ENCODE results near the gene MRPS18B. TPM values are rescaled to one million over a fixed set of nuclear protein-coding genes. Genes with fewer than 3 reads are reported as not detected.

MRPS18B gene
- total and polyA plus RNA-seq, 2 of the 4 experiments (the other 2 are of a cell fraction) = 51.2 to 82.3 TPM

DNA sequence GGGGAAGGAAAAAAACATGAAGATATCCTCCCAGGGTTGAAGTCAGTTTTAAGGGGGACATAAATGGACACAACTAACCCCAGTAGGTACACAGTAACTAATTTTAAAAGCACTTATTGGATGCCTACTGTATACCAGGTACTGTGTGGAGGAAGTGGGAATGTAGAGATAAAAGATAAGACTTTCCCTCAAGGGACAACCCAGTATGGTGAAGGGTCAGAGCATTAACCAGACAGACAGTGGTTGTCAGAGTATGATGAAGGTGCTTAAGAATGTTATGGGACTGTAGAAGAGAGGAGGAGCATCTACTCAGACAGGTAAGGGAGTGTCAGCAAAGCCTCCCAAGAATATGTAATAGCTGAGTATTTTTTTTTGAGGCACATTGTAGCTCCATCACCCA lies 45.5 kb upstream of the MRPS18B start:
- peaks cover 5% of the 10 kb centered on the region for H3K36me3 ChIP-seq (ENCODE audit: control insufficient read depth, insufficient read depth, low read length)
- H3K27me3 ChIP-seq (ENCODE audit: control insufficient read depth, insufficient read depth, low read length) = no peaks in the 10 kb centered on the region
- in situ Hi-C loops (cut with MboI; ENCODE audit: low sequenced_read_pairs) (no loop called here), dilution Hi-C loops (cut with HindIII; ENCODE audit: low sequenced_read_pairs, unreplicated experiment) (no loop called here), intact Hi-C loops (cut with micrococcal nuclease) (no loop called here)
- peaks cover 5% of the 10 kb centered on the region; the same call in 1 of the 2 replicates for H3K9me1 ChIP-seq (ENCODE audit: insufficient read depth, low read length)
- no peak overlapping the region for H2AK9ac ChIP-seq (replicated peaks; ENCODE audit: low read depth, low read length, poor library complexity)
- ATAC-seq (ENCODE audit: low read depth) (no peak), DNase-seq (no peak)
- no peak overlapping the region for H2AFZ ChIP-seq (replicated peaks; ENCODE audit: low read length, poor library complexity)
- no peak overlapping the region; the same call in 1 of the 2 replicates for H3K4ac ChIP-seq (ENCODE audit: low read depth, low read length)
- no peak overlapping the region for H3K27ac ChIP-seq (ENCODE audit: insufficient read depth, low read length)
- peaks cover 48% of the 10 kb centered on the region for H4K20me1 ChIP-seq (ENCODE audit: insufficient read depth, low read length)
- H2AK5ac ChIP-seq (ENCODE audit: low read depth, low read length) = no peak overlapping the region
- peaks cover 3% of the 10 kb centered on the region for H3K4me1 ChIP-seq (ENCODE audit: control insufficient read depth, insufficient read depth, low read length)
- no peak for TF ChIP-seq BHLHE40 (IDR thresholded peaks at IDR 0.05; ENCODE audit: low read depth, low read length)
- no peak for TF ChIP-seq MAZ (IDR thresholded peaks at IDR 0.05; ENCODE audit: borderline replicate concordance, low read depth, low read length)
- TF ChIP-seq NFE2L2 (IDR thresholded peaks at IDR 0.05; ENCODE audit: low read depth, low read length) = no peak
- TF ChIP-seq RAD21 (IDR thresholded peaks at IDR 0.05; ENCODE audit: low read length) = no peak
- no peak for TF ChIP-seq CEBPB (IDR thresholded peaks at IDR 0.05; ENCODE audit: low read depth, low read length)
- no peak for TF ChIP-seq MAFK (IDR thresholded peaks at IDR 0.05; ENCODE audit: low read depth, low read length)
- TF ChIP-seq MXI1 (IDR thresholded peaks at IDR 0.05; ENCODE audit: borderline replicate concordance, low read depth, low read length) = no peak
- no peak for TF ChIP-seq SMC3 (IDR thresholded peaks at IDR 0.05; ENCODE audit: low read depth, low read length)
- TF ChIP-seq, protein P1, sequence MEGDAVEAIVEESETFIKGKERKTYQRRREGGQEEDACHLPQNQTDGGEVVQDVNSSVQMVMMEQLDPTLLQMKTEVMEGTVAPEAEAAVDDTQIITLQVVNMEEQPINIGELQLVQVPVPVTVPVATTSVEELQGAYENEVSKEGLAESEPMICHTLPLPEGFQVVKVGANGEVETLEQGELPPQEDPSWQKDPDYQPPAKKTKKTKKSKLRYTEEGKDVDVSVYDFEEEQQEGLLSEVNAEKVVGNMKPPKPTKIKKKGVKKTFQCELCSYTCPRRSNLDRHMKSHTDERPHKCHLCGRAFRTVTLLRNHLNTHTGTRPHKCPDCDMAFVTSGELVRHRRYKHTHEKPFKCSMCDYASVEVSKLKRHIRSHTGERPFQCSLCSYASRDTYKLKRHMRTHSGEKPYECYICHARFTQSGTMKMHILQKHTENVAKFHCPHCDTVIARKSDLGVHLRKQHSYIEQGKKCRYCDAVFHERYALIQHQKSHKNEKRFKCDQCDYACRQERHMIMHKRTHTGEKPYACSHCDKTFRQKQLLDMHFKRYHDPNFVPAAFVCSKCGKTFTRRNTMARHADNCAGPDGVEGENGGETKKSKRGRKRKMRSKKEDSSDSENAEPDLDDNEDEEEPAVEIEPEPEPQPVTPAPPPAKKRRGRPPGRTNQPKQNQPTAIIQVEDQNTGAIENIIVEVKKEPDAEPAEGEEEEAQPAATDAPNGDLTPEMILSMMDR (conservative IDR thresholded peaks at IDR 0.05; ENCODE audit: low read depth, low read length) = no peak
- no peak for TF ChIP-seq ELK1 (IDR thresholded peaks at IDR 0.05; ENCODE audit: borderline replicate concordance, low read depth, low read length)
- TF ChIP-seq, protein P2, sequence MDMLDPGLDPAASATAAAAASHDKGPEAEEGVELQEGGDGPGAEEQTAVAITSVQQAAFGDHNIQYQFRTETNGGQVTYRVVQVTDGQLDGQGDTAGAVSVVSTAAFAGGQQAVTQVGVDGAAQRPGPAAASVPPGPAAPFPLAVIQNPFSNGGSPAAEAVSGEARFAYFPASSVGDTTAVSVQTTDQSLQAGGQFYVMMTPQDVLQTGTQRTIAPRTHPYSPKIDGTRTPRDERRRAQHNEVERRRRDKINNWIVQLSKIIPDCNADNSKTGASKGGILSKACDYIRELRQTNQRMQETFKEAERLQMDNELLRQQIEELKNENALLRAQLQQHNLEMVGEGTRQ (IDR thresholded peaks at IDR 0.05; ENCODE audit: low read depth, low read length) = no peak
- TF ChIP-seq RFX5 (IDR thresholded peaks at IDR 0.05; ENCODE audit: low read depth, low read length) = no peak
- no peak for TF ChIP-seq POLR2A (IDR thresholded peaks at IDR 0.05; ENCODE audit: low read depth, low read length)
- no peak for TF ChIP-seq CHD1 (IDR thresholded peaks at IDR 0.05; ENCODE audit: low read depth, low read length)
- TF ChIP-seq RCOR1 (IDR thresholded peaks at IDR 0.05; ENCODE audit: insufficient replicate concordance, low read length) = no peak
- TF ChIP-seq FOS (IDR thresholded peaks at IDR 0.05; ENCODE audit: low read depth, low read length) = no peak
- H4K5ac ChIP-seq (ENCODE audit: low read depth, low read length) = no peak overlapping the region
- H3K56ac ChIP-seq (ENCODE audit: extremely low read depth, insufficient read depth, low read length) = peak overlapping the region; percentile 97; the same call in 1 of the 2 replicates
- H3K4me2 ChIP-seq (ENCODE audit: low read depth, low read length) = peak overlapping the region; percentile 88
- BruUV-seq (replicated peaks) = no TSS peak
- no peak overlapping the region for H4K91ac ChIP-seq (ENCODE audit: insufficient read depth, low read depth, low read length)
- no peak overlapping the region for H2BK5ac ChIP-seq (ENCODE audit: low read depth, low read length, poor library complexity, severe bottlenecking)
- H2BK120ac ChIP-seq (ENCODE audit: low read depth, low read length) = no peak overlapping the region
- H3K14ac ChIP-seq (replicated peaks; ENCODE audit: low read depth, low read length) = peak overlapping the region; percentile 99
- peak overlapping the region; percentile 74 for H3K4me3 ChIP-seq (ENCODE audit: insufficient read depth, low read depth, low read length)
- peak overlapping the region; percentile 63; the same call in 1 of the 2 replicates for H3K23ac ChIP-seq (ENCODE audit: low read depth, low read length)
- peaks cover 24 to 50% of the 10 kb centered on the region in 2 experiments for H3K79me1 ChIP-seq (ENCODE audit: low read depth in 1 of 2, low read length in 2 of 2)
- CTCF ChIA-PET = no interaction called here
- no peak overlapping the region for H2BK15ac ChIP-seq (ENCODE audit: low read depth, low read length)
- no peak overlapping the region for H2BK20ac ChIP-seq (ENCODE audit: low read depth, low read length)
- H3K9ac ChIP-seq (ENCODE audit: low read depth, low read length) = peak overlapping the region; percentile 95; the same call in 1 of the 2 replicates
- no peaks in the 10 kb centered on the region for H3K9me3 ChIP-seq (ENCODE audit: control insufficient read depth, insufficient read depth, low read length)
- no peak overlapping the region for H3K18ac ChIP-seq (ENCODE audit: low read depth, low read length)
- POLR2A ChIA-PET (ENCODE audit: unreplicated experiment) = no interaction called here
- peak overlapping the region in 1 of 2 experiments; percentile 90; a peak in 1 of 4 replicates for H4K8ac ChIP-seq (ENCODE audit: low read depth in 2 of 2, low read length in 2 of 2)

All from IMR-90 (cell line).